OCI-LY1 (cell line): ENCODE results near the gene CUTA.

Source experiments
- H2AFZ ChIP-seq: fragments of 200-600 bp; sonication (generic), shearing (Covaris generic); 2 replicates; pipeline ENCODE4 v1.6.0; 2014; ENCODE audit warnings: antibody characterized with exemption, mild to moderate bottlenecking, low read length
- H3F3A ChIP-seq: fragments of 200-600 bp; sonication (generic), shearing (Covaris generic); 2 replicates; pipeline ENCODE4 v1.6.0; 2014; ENCODE audit warnings: mild to moderate bottlenecking, antibody characterized with exemption, low read length, moderate library complexity; ENCODE audit not compliant: insufficient read depth
- H3K27ac ChIP-seq: fragments of 200-600 bp; sonication (generic); 2 replicates; pipeline ENCODE4 v1.5.1; 2014; ENCODE audit warnings: low read length, mixed run types, mild to moderate bottlenecking, low read depth; ENCODE audit not compliant: poor library complexity, severe bottlenecking
- H3K27me3 ChIP-seq: fragments of 200-600 bp; sonication (generic); 2 replicates; pipeline ENCODE4 v1.6.0; 2014; ENCODE audit warnings: antibody characterized with exemption, mild to moderate bottlenecking, low read length, moderate library complexity; ENCODE audit not compliant: insufficient read depth
- H3K36me3 ChIP-seq: fragments of 200-600 bp; sonication (generic); 2 replicates; pipeline ENCODE4 v1.6.1; 2014; ENCODE audit warnings: mild to moderate bottlenecking, antibody characterized with exemption, low read length, moderate library complexity, mixed read lengths; ENCODE audit not compliant: insufficient read depth
- H3K4me1 ChIP-seq: fragments of 200-600 bp; sonication (generic); 2 replicates; pipeline ENCODE4 v1.5.1; 2014; ENCODE audit warnings: mild to moderate bottlenecking, low read length, moderate library complexity; ENCODE audit not compliant: insufficient read depth, severe bottlenecking
- H3K4me2 ChIP-seq: fragments of 200-600 bp; sonication (generic), shearing (Covaris generic); 2 replicates; pipeline ENCODE4 v1.6.1; 2014; ENCODE audit warnings: low read length
- H3K4me3 ChIP-seq: fragments of 200-600 bp; sonication (generic); 2 replicates; pipeline ENCODE4 v1.5.1; 2014; ENCODE audit warnings: low read length, low read depth, mild to moderate bottlenecking, mixed read lengths; ENCODE audit not compliant: poor library complexity, severe bottlenecking
- H3K79me2 ChIP-seq: fragments of 200-600 bp; shearing (Covaris generic); 2 replicates; pipeline ENCODE4 v1.6.1; 2016; ENCODE audit warnings: mixed run types, low read length, mixed read lengths; ENCODE audit not compliant: insufficient read depth
- H3K9ac ChIP-seq: fragments of 200-600 bp; sonication (generic), shearing (Covaris generic); 2 replicates; pipeline ENCODE4 v1.6.1; 2014; ENCODE audit warnings: mild to moderate bottlenecking, low read length, mixed read lengths
- H3K9me2 ChIP-seq: fragments of 200-600 bp; sonication (generic), shearing (Covaris generic); 2 replicates; pipeline ENCODE4 v1.6.1; 2014; ENCODE audit warnings: low read depth, mild to moderate bottlenecking, low read length, mixed read lengths
- H3K9me3 ChIP-seq: fragments of 200-600 bp; shearing (Covaris generic); 2 replicates; pipeline ENCODE4 v1.6.1; 2014; ENCODE audit warnings: low read length, mixed read lengths
- H4K20me1 ChIP-seq: fragments of 200-600 bp; sonication (generic), shearing (Covaris generic); 2 replicates; pipeline ENCODE4 v1.6.0; 2016; ENCODE audit warnings: mild to moderate bottlenecking, low read length; ENCODE audit not compliant: insufficient read depth
- CTCF ChIP-seq: fragments of 200-600 bp; sonication (generic), shearing (Covaris generic); IDR thresholded peaks from 2 replicates; pipeline ENCODE4 v1.5.1; 2017; ENCODE audit warnings: mild to moderate bottlenecking, antibody characterized with exemption, low read length, moderate library complexity, mixed read lengths
- EZH2 ChIP-seq: fragments of 200-600 bp; sonication (generic), shearing (Covaris generic); IDR thresholded peaks from 2 replicates; pipeline ENCODE4 v1.8.0; 2017; ENCODE audit warnings: borderline replicate concordance, mixed run types, mild to moderate bottlenecking, antibody characterized with exemption, low read length, moderate library complexity, mixed read lengths

The CUTA gene

GRCh38 chr6:33410711-33411631 lies 6.9 kb downstream of the CUTA start, which contains the start of gene PHF1:
PHF1 (plus strand) TSS chr6:33411014; CDS start chr6:33412264, 1,250 bp downstream.
- Histone ChIP-seq H3K4me3 (peak within 1 kb of the TSS; percentile 87), H3K4me1 (peaks cover 40% of the 10 kb centered on the region), H4K20me1 (no peaks in the 10 kb centered on the region), H3K9ac (peak within 1 kb of the TSS; percentile 84), H3K27me3 (no peaks in the 10 kb centered on the region), H3K9me3 (no peaks in the 10 kb centered on the region), H3K4me2 (peak within 1 kb of the TSS; percentile 79), H3K79me2 (no peaks in the 10 kb centered on the region), H3F3A (peaks cover 10% of the 10 kb centered on the region; the same call in 1 of the 2 replicates), H2AFZ (no peak within 1 kb of the TSS), H3K36me3 (peaks cover 36% of the 10 kb centered on the region), H3K27ac (peak within 1 kb of the TSS; percentile 83), H3K9me2 (no peaks in the 10 kb centered on the region)
- TF ChIP-seq CTCF = peak; percentile 13; the same call in 1 of the 2 replicates
- TF ChIP-seq EZH2 = no peak

- Histone ChIP-seq H3K9me2 (no peaks in the 10 kb centered on the region), H3K27ac (peak overlapping the region; percentile 83), H3K9ac (peak overlapping the region; percentile 72), H3K4me3 (peak overlapping the region; percentile 87), H3K4me1 (peaks cover 32% of the 10 kb centered on the region), H3K9me3 (no peaks in the 10 kb centered on the region), H3K79me2 (no peaks in the 10 kb centered on the region), H3K4me2 (peak overlapping the region; percentile 79), H3F3A (peaks cover 10% of the 10 kb centered on the region; the same call in 1 of the 2 replicates), H3K27me3 (no peaks in the 10 kb centered on the region), H2AFZ (no peak overlapping the region), H4K20me1 (no peaks in the 10 kb centered on the region), H3K36me3 (peaks cover 43% of the 10 kb centered on the region)
- TF ChIP-seq EZH2 (no peak), CTCF (no peak)
Observed at GRCh38 chr6:33410050-33410710, 7.7 kb downstream of the CUTA start.

- Histone ChIP-seq H3K9me3 (no peaks in the 10 kb centered on the region), H3K4me2 (no peak overlapping the region), H3K4me3 (no peak overlapping the region), H3K79me2 (no peaks in the 10 kb centered on the region), H2AFZ (no peak overlapping the region), H3K27me3 (no peaks in the 10 kb centered on the region), H3K36me3 (peaks cover 64% of the 10 kb centered on the region), H3F3A (peaks cover 10% of the 10 kb centered on the region; the same call in 1 of the 2 replicates), H4K20me1 (no peaks in the 10 kb centered on the region), H3K27ac (no peak overlapping the region), H3K9me2 (no peaks in the 10 kb centered on the region), H3K9ac (no peak overlapping the region), H3K4me1 (peaks cover 20% of the 10 kb centered on the region)
- no peak for TF ChIP-seq EZH2
Observed at GRCh38 chr6:33407132-33407718, 10.7 kb downstream of the CUTA start.
